Measurements from ENCODE around the gene IGFBPL1.

The IGFBPL1 gene

DNA sequence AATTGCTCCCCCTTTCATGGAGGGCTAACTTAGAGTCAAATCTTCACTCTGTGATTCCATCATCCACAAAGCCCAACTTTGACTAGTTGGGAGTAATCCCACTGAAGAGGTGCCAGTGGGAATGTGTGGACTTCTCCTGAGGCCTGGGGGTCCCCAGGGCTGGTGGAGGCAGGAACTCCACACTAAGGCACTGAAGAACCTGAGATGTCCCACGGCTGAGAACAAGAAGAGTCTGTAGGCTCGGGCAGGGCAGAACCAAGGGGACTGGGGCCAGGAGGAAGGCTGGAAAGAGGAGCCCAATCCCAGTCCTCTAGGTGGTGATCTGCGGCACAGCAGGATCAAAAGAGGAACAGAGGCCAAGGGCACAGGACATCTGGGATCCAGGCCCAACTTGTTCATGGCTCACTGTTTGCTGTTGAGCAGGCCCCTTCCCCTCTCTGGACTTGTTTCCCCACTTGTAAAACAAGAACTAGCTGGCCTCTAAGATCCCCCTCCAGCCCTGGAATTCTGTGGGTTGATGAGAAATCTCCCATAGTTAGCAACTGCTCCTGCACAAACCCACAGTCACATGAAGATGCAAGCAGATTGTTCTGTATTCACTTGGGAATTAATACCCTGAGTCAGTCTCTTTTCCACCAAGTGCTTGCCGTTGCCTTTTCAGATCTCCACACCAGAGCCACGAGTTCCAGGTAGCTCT, 64.4 kb downstream of the IGFBPL1 start:
- TF ChIP-seq, protein P1, sequence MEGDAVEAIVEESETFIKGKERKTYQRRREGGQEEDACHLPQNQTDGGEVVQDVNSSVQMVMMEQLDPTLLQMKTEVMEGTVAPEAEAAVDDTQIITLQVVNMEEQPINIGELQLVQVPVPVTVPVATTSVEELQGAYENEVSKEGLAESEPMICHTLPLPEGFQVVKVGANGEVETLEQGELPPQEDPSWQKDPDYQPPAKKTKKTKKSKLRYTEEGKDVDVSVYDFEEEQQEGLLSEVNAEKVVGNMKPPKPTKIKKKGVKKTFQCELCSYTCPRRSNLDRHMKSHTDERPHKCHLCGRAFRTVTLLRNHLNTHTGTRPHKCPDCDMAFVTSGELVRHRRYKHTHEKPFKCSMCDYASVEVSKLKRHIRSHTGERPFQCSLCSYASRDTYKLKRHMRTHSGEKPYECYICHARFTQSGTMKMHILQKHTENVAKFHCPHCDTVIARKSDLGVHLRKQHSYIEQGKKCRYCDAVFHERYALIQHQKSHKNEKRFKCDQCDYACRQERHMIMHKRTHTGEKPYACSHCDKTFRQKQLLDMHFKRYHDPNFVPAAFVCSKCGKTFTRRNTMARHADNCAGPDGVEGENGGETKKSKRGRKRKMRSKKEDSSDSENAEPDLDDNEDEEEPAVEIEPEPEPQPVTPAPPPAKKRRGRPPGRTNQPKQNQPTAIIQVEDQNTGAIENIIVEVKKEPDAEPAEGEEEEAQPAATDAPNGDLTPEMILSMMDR (IDR thresholded peaks at IDR 0.05) = no peak
- Histone ChIP-seq H3K36me3 (no peaks in the 10 kb centered on the region), H3K9me3 (no peaks in the 10 kb centered on the region), H3K27ac (no peak overlapping the region), H3K4me3 (no peak overlapping the region), H3K4me1 (peaks cover 0 to 9% (median 3%) of the 10 kb centered on the region in 4 donors), H3K27me3 (no peaks in the 10 kb centered on the region)
- intact Hi-C loops (cut with DNase I; ENCODE audit: low total_unique reads) = loop anchor here (2.0 to 10.0 kb wide), 5 partner anchors 65 to 449 kb away; no protein-coding TSS in a partner anchor
- peak; percentile 2 to 51 for DNase-seq

DNA sequence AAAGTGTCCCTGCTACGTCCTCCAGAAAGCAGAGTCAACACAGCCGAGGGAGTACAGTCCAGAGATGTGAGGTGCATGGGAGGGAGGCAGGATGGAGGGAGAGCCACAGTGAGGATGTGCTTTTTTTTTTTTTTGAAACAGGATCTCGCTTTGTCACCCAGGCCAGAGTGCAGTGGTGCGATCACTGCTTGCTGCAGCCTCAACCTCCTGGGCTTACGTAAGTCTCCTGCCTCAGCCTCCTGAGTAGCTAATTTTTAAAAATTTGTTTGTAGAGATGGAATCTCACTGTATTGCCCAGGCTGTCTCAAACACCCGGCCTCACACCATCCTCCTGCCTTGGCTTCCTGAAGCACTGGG, 65.0 kb downstream of the IGFBPL1 start:
- TF ChIP-seq, protein P1 (IDR thresholded peaks at IDR 0.05) = no peak
- intact Hi-C loops (cut with DNase I; ENCODE audit: low total_unique reads) = loop anchor here (5.0 to 10.0 kb wide), 2 partner anchors 64 to 202 kb away; no protein-coding TSS in a partner anchor
- no peak overlapping the region for H3K4me3 ChIP-seq
- peak in 1 of 2 donors; percentile 1 for DNase-seq
- H3K36me3 ChIP-seq = no peaks in the 10 kb centered on the region
- no peak overlapping the region for H3K27ac ChIP-seq
- no peaks in the 10 kb centered on the region for H3K27me3 ChIP-seq
- H3K4me1 ChIP-seq = peaks cover 0 to 9% (median 3%) of the 10 kb centered on the region in 4 donors
- H3K9me3 ChIP-seq = no peaks in the 10 kb centered on the region

DNA sequence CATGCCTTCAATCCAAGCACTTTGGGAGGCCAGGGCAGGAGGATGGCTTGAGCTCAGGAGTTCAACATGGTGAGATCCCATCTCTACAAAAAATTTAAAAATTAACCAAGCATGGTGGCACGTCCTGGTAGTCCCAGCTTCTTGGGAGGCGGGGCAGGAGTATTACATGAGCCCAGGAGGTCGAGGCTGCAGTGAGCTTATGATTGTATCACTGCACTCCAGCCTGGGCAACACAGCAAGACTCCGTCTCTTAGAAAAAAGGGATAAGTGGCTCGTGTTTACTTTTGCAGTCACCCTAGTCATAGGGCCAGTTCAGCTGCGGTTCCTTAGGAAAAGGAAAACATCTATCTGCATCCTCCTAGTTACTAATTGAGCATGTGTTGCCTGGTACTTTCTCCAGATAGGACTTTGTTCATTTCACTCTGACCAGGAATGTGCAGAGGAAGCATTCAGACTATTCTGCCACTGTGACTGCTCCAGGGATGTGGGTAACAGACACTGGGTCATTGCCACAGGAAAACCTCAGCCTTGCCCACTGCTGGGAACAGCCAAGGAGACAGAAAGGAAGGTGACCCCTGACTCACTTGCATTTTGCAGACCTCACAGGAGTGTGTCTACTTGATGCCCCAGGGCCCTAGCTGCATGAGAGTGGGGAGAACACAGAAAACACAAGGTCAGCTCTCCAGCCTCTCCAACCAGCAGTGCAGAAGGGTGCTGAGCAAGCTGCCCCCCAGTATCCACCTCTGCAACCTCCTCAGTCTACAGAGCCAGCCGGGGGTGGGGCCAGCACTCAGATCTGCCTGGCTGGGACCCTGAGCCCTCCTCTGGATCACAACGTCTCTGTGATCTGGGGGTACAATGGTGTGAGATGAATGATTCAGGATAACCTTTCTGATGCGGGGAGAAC, 65.6 kb downstream of the IGFBPL1 start:
- TF ChIP-seq, protein P1 (IDR thresholded peaks at IDR 0.05) = no peak
- no peaks in the 10 kb centered on the region for H3K27me3 ChIP-seq
- peak; percentile 13 to 52 for DNase-seq
- no peaks in the 10 kb centered on the region for H3K9me3 ChIP-seq
- intact Hi-C loops (cut with DNase I; ENCODE audit: low total_unique reads) = loop anchor here (5.0 to 10.0 kb wide), 2 partner anchors 64 to 201 kb away; no protein-coding TSS in a partner anchor
- no peaks in the 10 kb centered on the region for H3K36me3 ChIP-seq
- H3K4me1 ChIP-seq = peaks cover 0 to 9% (median 3%) of the 10 kb centered on the region in 4 donors
- H3K4me3 ChIP-seq = no peak overlapping the region
- H3K27ac ChIP-seq = no peak overlapping the region

DNA sequence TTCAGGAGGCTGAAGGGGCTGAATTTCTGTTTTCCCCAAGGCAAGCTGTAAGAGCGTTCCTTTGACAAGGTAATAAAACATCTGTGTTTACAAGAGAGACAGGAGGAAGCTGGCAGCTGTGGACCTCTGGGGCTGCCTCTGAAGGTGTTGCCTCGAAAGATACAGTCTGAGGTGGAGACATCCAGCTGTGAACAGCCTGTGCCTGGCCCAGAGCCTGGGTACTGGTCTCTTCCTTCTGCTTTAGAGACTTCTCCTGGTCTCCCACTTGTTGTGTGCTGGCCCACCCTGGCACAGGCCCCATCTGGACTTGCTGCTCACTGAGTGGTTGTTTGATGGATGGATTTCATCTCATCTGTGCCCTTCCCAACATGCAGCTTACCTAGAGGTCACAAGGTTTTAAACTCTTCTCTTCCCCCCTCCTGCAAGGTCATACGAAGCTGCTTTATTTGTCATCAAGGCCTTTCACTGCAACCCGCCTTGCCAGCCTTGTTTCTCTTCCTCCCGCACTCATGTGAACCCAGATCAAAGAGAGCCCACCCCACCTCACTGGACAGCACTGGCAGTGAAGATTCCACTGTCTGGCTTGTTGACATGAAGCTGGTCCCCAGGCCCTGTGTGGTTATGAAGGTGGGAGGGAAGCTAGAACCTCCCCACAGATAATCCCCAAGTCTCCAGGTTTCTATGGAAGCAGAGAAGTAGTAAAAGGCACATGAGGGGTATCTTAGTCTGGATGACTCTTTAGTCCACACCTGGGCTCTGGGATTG, 66.7 kb downstream of the IGFBPL1 start:
- H3K4me3 ChIP-seq = no peak overlapping the region
- no peak overlapping the region for H3K27ac ChIP-seq
- TF ChIP-seq, protein P1 (IDR thresholded peaks at IDR 0.05) = no peak
- H3K9me3 ChIP-seq = no peaks in the 10 kb centered on the region
- DNase-seq = peak; percentile 14 to 35
- H3K27me3 ChIP-seq = no peaks in the 10 kb centered on the region
- no peaks in the 10 kb centered on the region for H3K36me3 ChIP-seq
- no peaks in the 10 kb centered on the region for H3K4me1 ChIP-seq
- intact Hi-C loops (cut with DNase I; ENCODE audit: low total_unique reads) = loop anchor here (5.0 to 10.0 kb wide), 2 partner anchors 63 to 200 kb away; no protein-coding TSS in a partner anchor

DNA sequence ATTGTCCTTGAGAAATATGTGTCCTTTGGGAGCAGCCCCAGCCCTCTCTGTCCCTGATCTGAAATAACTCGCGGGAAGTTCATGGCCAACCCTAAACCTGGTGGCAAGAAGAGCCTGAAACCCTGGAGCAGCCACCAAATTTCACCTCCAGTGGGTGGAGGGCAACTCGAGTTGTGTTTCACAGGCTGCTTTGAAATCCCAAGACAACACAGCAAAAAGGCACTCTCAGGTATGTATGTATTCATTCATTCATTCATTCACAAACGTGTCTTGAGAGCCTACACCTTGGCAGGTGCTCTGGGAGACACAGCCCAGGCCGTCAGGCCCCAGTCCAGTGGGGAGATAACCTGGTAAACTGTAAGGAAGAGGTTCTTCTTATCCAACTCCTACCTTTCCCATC, 67.4 kb downstream of the IGFBPL1 start:
- peak in 1 of 2 donors; percentile 11 for DNase-seq
- Histone ChIP-seq H3K27me3 (peaks cover 0 to 5% of the 10 kb centered on the region in 2 donors), H3K36me3 (no peaks in the 10 kb centered on the region), H3K4me1 (no peaks in the 10 kb centered on the region), H3K27ac (no peak overlapping the region), H3K9me3 (no peaks in the 10 kb centered on the region), H3K4me3 (no peak overlapping the region)
- intact Hi-C loops (cut with DNase I; ENCODE audit: low total_unique reads) = loop anchor here (5.0 to 10.0 kb wide), 2 partner anchors 62 to 200 kb away; no protein-coding TSS in a partner anchor
- TF ChIP-seq, protein P1 (IDR thresholded peaks at IDR 0.05) = no peak
